Osteoblast (primary cell): ENCODE measurements around the gene PERM1. TPM values are rescaled to one million over a fixed set of nuclear protein-coding genes. Genes with fewer than 3 reads are reported as not detected.
"Not testable (repeated sequence)": the region's sequence is repeated elsewhere in the genome, so short reads cannot be mapped to it uniquely, and the experiment has no call there.

Experiments used
- DNase-seq: peaks from one replicate; pipeline ENCODE4 v3.0.0; 2011; ENCODE audit warnings: low spot score, mixed read lengths; ENCODE audit not compliant: insufficient read length; ENCODE audit errors: missing footprints
- H2AFZ ChIP-seq: 2 replicates; pipeline ENCODE4 v1.6.0; 2011; ENCODE audit warnings: mild to moderate bottlenecking, low read length
- H3K27ac ChIP-seq: 2 replicates; pipeline ENCODE4 v1.5.1; 2011; ENCODE audit warnings: mild to moderate bottlenecking, low read depth, low read length, moderate library complexity
- H3K27me3 ChIP-seq: 2 replicates; pipeline ENCODE4 v1.6.0; 2012; ENCODE audit warnings: mild to moderate bottlenecking, control low read depth, inconsistent platforms, low read length, moderate library complexity; ENCODE audit not compliant: insufficient read depth
- H3K36me3 ChIP-seq: 2 replicates; pipeline ENCODE4 v1.5.1; 2011; ENCODE audit warnings: mild to moderate bottlenecking, low read length, control low read depth, moderate library complexity; ENCODE audit not compliant: insufficient read depth
- H3K4me1 ChIP-seq: 2 replicates; pipeline ENCODE4 v1.5.1; 2011; ENCODE audit warnings: mild to moderate bottlenecking, low read length, control low read depth, moderate library complexity; ENCODE audit not compliant: insufficient read depth
- H3K4me2 ChIP-seq: 2 replicates; pipeline ENCODE4 v1.6.0; 2011; ENCODE audit warnings: mild to moderate bottlenecking, low read length; ENCODE audit not compliant: insufficient read depth
- H3K4me3 ChIP-seq: fragments of 200-600 bp; sonication (generic); 3 replicates; pipeline ENCODE4 v1.5.1; 2012; ENCODE audit warnings: mild to moderate bottlenecking, low read length, inconsistent platforms; ENCODE audit not compliant: insufficient read depth
- H3K79me2 ChIP-seq: 2 replicates; pipeline ENCODE4 v1.6.0; 2012; ENCODE audit warnings: mild to moderate bottlenecking, low read length, control low read depth, inconsistent platforms; ENCODE audit not compliant: insufficient read depth
- H3K9me3 ChIP-seq: 2 replicates; pipeline ENCODE4 v1.5.1; 2011; ENCODE audit warnings: low read depth, low read length, control low read depth
- H4K20me1 ChIP-seq: 2 replicates; pipeline ENCODE4 v1.6.0; 2012; ENCODE audit warnings: mild to moderate bottlenecking, low read length, control low read depth; ENCODE audit not compliant: insufficient read depth
- total RNA-seq: library from RNA; depleted of rRNA; stranded (reverse); fragments of >200 nt; gene quantifications from 2 replicates; pipeline ENCODE4 v1.2.3, GENCODE V29; 2012
- TF ChIP-seq, protein P1 (sequence below): IDR thresholded peaks from 2 replicates; pipeline ENCODE4 v1.5.1; 2011; ENCODE audit warnings: mild to moderate bottlenecking, low read depth, low read length, moderate library complexity; ENCODE audit errors: extremely low read depth

The PERM1 gene
- total RNA-seq, 1 donor, result not detected

DNA sequence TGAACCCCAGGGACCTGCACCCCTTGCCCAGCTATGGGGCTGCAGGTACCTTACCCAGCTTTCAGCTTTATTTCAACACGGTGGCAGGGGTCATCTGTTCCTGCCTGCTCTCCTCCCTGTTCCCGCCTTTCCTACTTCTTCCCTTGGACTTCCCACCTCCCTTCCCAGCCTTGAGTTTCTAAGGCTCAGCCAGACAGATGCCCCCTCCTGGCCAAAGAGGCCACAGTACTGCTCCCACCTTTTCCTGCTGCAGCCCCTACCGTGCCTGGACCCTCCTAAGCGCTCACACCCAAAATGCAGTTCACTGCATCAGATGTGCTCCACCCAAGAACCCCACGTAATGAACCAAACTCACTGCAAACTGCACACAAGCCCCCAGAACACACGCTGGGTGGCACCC, 30.5 kb downstream of the PERM1 start:
- TF ChIP-seq, protein P1, sequence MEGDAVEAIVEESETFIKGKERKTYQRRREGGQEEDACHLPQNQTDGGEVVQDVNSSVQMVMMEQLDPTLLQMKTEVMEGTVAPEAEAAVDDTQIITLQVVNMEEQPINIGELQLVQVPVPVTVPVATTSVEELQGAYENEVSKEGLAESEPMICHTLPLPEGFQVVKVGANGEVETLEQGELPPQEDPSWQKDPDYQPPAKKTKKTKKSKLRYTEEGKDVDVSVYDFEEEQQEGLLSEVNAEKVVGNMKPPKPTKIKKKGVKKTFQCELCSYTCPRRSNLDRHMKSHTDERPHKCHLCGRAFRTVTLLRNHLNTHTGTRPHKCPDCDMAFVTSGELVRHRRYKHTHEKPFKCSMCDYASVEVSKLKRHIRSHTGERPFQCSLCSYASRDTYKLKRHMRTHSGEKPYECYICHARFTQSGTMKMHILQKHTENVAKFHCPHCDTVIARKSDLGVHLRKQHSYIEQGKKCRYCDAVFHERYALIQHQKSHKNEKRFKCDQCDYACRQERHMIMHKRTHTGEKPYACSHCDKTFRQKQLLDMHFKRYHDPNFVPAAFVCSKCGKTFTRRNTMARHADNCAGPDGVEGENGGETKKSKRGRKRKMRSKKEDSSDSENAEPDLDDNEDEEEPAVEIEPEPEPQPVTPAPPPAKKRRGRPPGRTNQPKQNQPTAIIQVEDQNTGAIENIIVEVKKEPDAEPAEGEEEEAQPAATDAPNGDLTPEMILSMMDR, result peak; percentile 48
- H3K27me3 ChIP-seq, result no peaks in the 10 kb centered on the region
- no peak overlapping the region for H2AFZ ChIP-seq
- H3K27ac ChIP-seq, result no peak overlapping the region
- DNase-seq, result no peak
- H3K36me3 ChIP-seq, result peaks cover 76% of the 10 kb centered on the region
- H4K20me1 ChIP-seq, result peaks cover 52% of the 10 kb centered on the region
- H3K4me2 ChIP-seq, result no peak overlapping the region
- H3K9me3 ChIP-seq, result no peaks in the 10 kb centered on the region
- H3K4me3 ChIP-seq, result no peak overlapping the region
- no peaks in the 10 kb centered on the region for H3K4me1 ChIP-seq
- peaks cover 4% of the 10 kb centered on the region for H3K79me2 ChIP-seq

- Histone ChIP-seq H3K27ac (no peak overlapping the region), H3K4me3 (no peak overlapping the region)
- TF ChIP-seq, protein P1, result no peak
Measured at GRCh38 chr1:950881-951280, 31.0 kb downstream of the PERM1 start.

DNA sequence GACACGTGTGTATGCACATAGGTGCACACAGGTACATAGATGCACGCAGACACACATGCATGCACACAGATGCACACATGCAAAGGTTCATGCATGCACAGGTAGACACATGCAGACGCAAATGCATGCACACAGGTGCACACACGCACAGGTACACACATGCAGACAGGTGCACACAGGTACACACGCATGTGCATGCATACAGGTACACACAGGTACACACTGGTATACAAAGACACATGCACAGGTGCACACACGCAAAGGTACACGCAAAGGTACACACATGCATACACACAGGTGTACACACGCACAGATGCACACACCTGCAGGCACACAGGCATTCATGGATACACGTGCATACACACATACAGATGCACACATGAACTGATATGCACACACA, 31.6 kb downstream of the PERM1 start:
- no peaks in the 10 kb centered on the region for H3K4me1 ChIP-seq
- H3K27me3 ChIP-seq, result no peaks in the 10 kb centered on the region
- TF ChIP-seq, protein P1, result no peak
- no peak for DNase-seq
- H3K4me3 ChIP-seq, result no peak overlapping the region
- peaks cover 47% of the 10 kb centered on the region for H4K20me1 ChIP-seq
- no peak overlapping the region for H3K4me2 ChIP-seq
- no peaks in the 10 kb centered on the region for H3K79me2 ChIP-seq
- H2AFZ ChIP-seq, result no peak overlapping the region
- H3K9me3 ChIP-seq, result no peaks in the 10 kb centered on the region
- H3K27ac ChIP-seq, result no peak overlapping the region
- peaks cover 75% of the 10 kb centered on the region for H3K36me3 ChIP-seq

More at GRCh38 chr1:950881-951280, 31.0 kb downstream of the PERM1 start:
- Histone ChIP-seq H3K36me3 (peaks cover 74% of the 10 kb centered on the region), H3K79me2 (peaks cover 2% of the 10 kb centered on the region), H4K20me1 (peaks cover 47% of the 10 kb centered on the region), H2AFZ (no peak overlapping the region), H3K4me1 (no peaks in the 10 kb centered on the region), H3K9me3 (no peaks in the 10 kb centered on the region), H3K27me3 (no peaks in the 10 kb centered on the region), H3K4me2 (no peak overlapping the region)
- DNase-seq, result no peak

DNA sequence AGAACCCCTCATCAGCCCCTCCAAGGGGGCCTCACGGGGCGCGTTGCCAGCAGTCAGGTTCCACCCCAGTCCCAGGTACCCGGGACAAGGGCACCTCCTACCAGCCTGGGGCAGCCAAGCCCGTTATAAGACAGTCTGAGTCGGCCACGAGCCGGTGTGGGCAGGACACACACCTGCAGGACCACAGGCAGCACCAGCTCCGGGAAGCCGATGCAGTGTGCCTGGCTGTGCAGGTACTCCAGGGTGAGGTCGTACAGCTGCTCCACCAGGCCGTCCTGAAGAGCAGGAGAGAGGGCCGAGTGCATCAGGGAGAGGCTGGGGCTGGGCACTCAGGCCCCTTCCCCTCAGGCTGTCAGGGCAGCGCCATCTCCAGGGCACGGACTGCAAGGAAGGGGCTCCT, 33.9 kb downstream of the PERM1 start:
- Histone ChIP-seq H4K20me1 (peaks cover 34% of the 10 kb centered on the region), H3K4me3 (no peak overlapping the region), H3K79me2 (no peaks in the 10 kb centered on the region), H3K27me3 (no peaks in the 10 kb centered on the region), H3K27ac (no peak overlapping the region), H3K36me3 (peaks cover 59% of the 10 kb centered on the region), H3K9me3 (no peaks in the 10 kb centered on the region), H2AFZ (no peak overlapping the region), H3K4me1 (no peaks in the 10 kb centered on the region), H3K4me2 (no peak overlapping the region)
- TF ChIP-seq, protein P1, result no peak
- no peak for DNase-seq

GRCh38 chr1:946811-947210, 35.1 kb downstream of the PERM1 start:
- H3K4me2 ChIP-seq, H3K4me3 ChIP-seq, H3K79me2 ChIP-seq, H2AFZ ChIP-seq, H3K4me1 ChIP-seq, H3K9me3 ChIP-seq, H3K27me3 ChIP-seq, DNase-seq, H3K27ac ChIP-seq: not testable (repeated sequence)
- peaks cover 50% of the 10 kb centered on the region for H3K36me3 ChIP-seq
- peaks cover 32% of the 10 kb centered on the region for H4K20me1 ChIP-seq
